HG02938 (cell line): ENCODE results near the gene WDR54.

Experiments used
- ATAC-seq: cut with Tn5 transposase; IDR thresholded peaks from one replicate; pipeline ENCODE4 v1.9.1; 2021; ENCODE audit warnings: mild to moderate bottlenecking, moderate library complexity; ENCODE audit not compliant: unreplicated experiment

The WDR54 gene

DNA sequence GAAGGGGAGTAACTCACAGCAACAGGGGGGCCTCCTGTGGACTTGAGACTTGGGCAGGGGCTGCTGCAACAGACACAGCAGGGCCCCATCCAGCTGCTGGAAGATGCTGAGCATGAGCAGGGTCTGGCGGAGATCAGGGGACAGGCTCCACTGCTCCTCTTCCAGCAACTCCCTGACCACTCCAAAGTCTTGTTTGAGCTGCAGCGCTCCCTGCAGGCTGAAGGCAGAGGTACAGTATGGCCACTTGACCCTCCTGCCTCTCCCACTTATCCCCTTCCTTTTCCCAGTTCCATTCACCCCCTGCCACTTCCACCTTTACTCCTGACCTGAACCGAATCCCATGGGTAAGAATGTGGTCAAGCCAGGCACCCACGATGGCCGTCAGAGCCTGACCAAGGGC lies 53.4 kb downstream of the WDR54 start:
- ATAC-seq, result no peak
